Calu3 (cell line): ENCODE data around the gene ERGIC1. TPM values are rescaled to one million over a fixed set of nuclear protein-coding genes. Genes with fewer than 3 reads are reported as not detected.

ENCODE experiments used
- BruUV-seq: library from RNA; stranded (reverse); fragments of 400-500 nt; replicated peaks from 2 replicates; lab custom pipeline; 2021; lab: Mats Ljungman, UMichigan
- CTCF ChIA-PET: fragments of 300-600 bp; sonication (Branson Sonifier 250); formaldehyde crosslinking; loops from one replicate; lab custom pipeline; 2022; ENCODE audit warnings: antibody characterized with exemption; lab: Charles Lee
- DNase-seq: peaks from one replicate; pipeline ENCODE4 v3.0.0; 2022
- H3K27ac Mint-ChIP-seq: one replicate; pipeline ENCODE4 v1.8.0; 2022; ENCODE audit warnings: mixed read lengths; ENCODE audit not compliant: unreplicated experiment
- H3K27me3 Mint-ChIP-seq: one replicate; pipeline ENCODE4 v1.8.0; 2022; ENCODE audit warnings: mixed read lengths; ENCODE audit not compliant: unreplicated experiment
- H3K36me3 Mint-ChIP-seq: one replicate; pipeline ENCODE4 v1.8.0; 2022; ENCODE audit warnings: mild to moderate bottlenecking, moderate library complexity, mixed read lengths; ENCODE audit not compliant: insufficient read depth, unreplicated experiment
- H3K4me1 Mint-ChIP-seq: one replicate; pipeline ENCODE4 v1.8.0; 2022; ENCODE audit warnings: mild to moderate bottlenecking, low read depth, mixed read lengths; ENCODE audit not compliant: unreplicated experiment
- H3K4me3 Mint-ChIP-seq: one replicate; pipeline ENCODE4 v1.8.0; 2022; ENCODE audit warnings: mild to moderate bottlenecking, low read depth, moderate library complexity, mixed read lengths; ENCODE audit not compliant: unreplicated experiment
- H3K9me3 Mint-ChIP-seq: one replicate; pipeline ENCODE4 v1.8.0; 2022; ENCODE audit warnings: low read depth, mixed read lengths; ENCODE audit not compliant: unreplicated experiment
- CTCF ChIP-seq: fragments of 200-600 bp; IDR thresholded peaks from one replicate; pipeline ENCODE4 v1.8.0; 2022; ENCODE audit warnings: antibody characterized with exemption; ENCODE audit not compliant: unreplicated experiment
- intact Hi-C: fragments of 100-400 bp; cut with micrococcal nuclease; formaldehyde crosslinking; loops from one replicate; pipeline ENCODE4 v1.10.0; 2022; ENCODE audit not compliant: unreplicated experiment
- total RNA-seq: library from RNA; stranded (reverse); gene quantifications from 2 replicates; pipeline ENCODE4 v1.2.3, GENCODE V29; 2022

Gene ERGIC1
- total RNA-seq, 1 experiment from 2014 or later = 235 TPM

DNA sequence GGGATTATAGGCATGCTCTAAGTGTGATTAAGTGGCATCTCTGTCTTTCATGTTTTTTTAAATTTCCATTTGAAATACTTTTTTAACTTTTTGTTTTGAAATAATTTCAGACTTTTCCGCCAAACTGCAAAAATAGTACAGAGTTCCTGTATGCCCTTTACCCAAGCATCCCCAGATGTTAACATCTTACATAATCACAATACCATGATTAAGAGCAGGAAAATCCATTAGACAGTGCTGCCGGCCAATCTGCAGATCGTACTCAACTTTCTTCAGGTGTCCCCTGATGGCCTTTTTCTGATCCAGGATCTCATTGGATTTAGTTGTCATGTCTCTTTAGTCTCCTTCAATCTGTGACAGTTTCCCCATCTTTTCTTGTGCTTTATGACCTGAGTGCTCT is 49.0 kb downstream of the ERGIC1 start:
- intact Hi-C loops = no loop called here
- CTCF ChIA-PET = interaction anchor here (1.4 kb wide), 1 partner anchor 168 kb away, joined by 6 read pairs; no protein-coding TSS in a partner anchor
- TF ChIP-seq CTCF = no peak
- DNase-seq = no peak
- Mint-ChIP-seq H3K27me3 (no peaks in the 10 kb centered on the region), H3K4me1 (peaks cover 26% of the 10 kb centered on the region), H3K4me3 (no peak overlapping the region), H3K9me3 (no peaks in the 10 kb centered on the region), H3K27ac (no peak overlapping the region), H3K36me3 (peaks cover 10% of the 10 kb centered on the region)
- BruUV-seq = no TSS peak

- peaks cover 21% of the 10 kb centered on the region for H3K36me3 Mint-ChIP-seq
- H3K9me3 Mint-ChIP-seq = no peaks in the 10 kb centered on the region
- no peak for DNase-seq
- intact Hi-C loops = no loop called here
- BruUV-seq = no TSS peak
- peaks cover 24% of the 10 kb centered on the region for H3K4me1 Mint-ChIP-seq
- no peak for TF ChIP-seq CTCF
- no peak overlapping the region for H3K4me3 Mint-ChIP-seq
- CTCF ChIA-PET = no interaction called here
- H3K27me3 Mint-ChIP-seq = no peaks in the 10 kb centered on the region
- no peak overlapping the region for H3K27ac Mint-ChIP-seq
Measured at GRCh38 chr5:172885597-172886340, 51.7 kb downstream of the ERGIC1 start.

- no peak for DNase-seq
- CTCF ChIA-PET = no interaction called here
Measured at GRCh38 chr5:172886476-172886875, 52.4 kb downstream of the ERGIC1 start.

DNA sequence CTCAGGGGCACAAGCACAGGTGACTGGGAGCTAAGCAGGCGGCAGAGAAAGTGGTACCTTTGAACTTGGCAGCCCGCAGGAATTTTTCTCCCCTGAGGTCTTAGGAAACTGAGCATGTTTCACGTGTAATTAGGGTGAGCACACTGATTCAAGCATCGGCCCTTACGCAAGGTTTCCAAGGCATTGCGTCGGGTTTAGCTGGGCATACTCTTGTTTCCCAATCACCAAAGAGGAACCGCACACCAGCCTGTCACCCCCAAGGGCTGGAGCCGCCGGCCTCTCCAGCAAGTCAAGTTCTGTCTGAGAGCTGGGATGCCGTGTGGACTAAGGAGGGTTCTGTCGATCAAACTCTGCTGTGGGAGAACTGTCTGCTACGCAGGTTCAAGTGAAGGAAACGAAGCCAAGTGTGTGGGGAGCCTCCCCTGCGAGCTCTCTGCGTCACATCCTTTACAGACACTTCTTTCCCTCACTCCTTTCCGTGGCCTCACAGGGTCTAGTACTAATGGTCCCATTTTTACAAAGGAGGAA is 53.0 kb downstream of the ERGIC1 start:
- H3K36me3 Mint-ChIP-seq = peaks cover 21% of the 10 kb centered on the region
- peaks cover 15% of the 10 kb centered on the region for H3K4me1 Mint-ChIP-seq
- H3K4me3 Mint-ChIP-seq = no peak overlapping the region
- no peak overlapping the region for H3K27ac Mint-ChIP-seq
- no TSS peak for BruUV-seq
- no peaks in the 10 kb centered on the region for H3K27me3 Mint-ChIP-seq
- CTCF ChIA-PET = no interaction called here
- DNase-seq = no peak
- intact Hi-C loops = no loop called here
- H3K9me3 Mint-ChIP-seq = no peaks in the 10 kb centered on the region
- no peak for TF ChIP-seq CTCF

More at GRCh38 chr5:172886476-172886875, 52.4 kb downstream of the ERGIC1 start:
- no peak for TF ChIP-seq CTCF
- no TSS peak for BruUV-seq
- Mint-ChIP-seq H3K4me1 (peaks cover 20% of the 10 kb centered on the region), H3K27me3 (no peaks in the 10 kb centered on the region), H3K9me3 (no peaks in the 10 kb centered on the region), H3K36me3 (peaks cover 22% of the 10 kb centered on the region), H3K4me3 (no peak overlapping the region), H3K27ac (no peak overlapping the region)
- intact Hi-C loops = no loop called here
